Lung microvascular endothelial cell (primary cell): ENCODE data around the gene ATG7. TPM values are rescaled to one million over a fixed set of nuclear protein-coding genes. Genes with fewer than 3 reads are reported as not detected.

Experiments used
- DNase-seq, 2 donors: peaks; one replicate each; pipeline versions ENCODE4 v3.0.0 to v3.0.0-alpha.2; 2010; ENCODE audit warnings: low read depth in 2 of 2
- total RNA-seq: library from RNA; depleted of rRNA; stranded (reverse); fragments of >200 nt; gene quantifications from 2 replicates; pipeline ENCODE4 v1.2.1, GENCODE V29; 2014

Gene ATG7
- 25.4 and 30.5 TPM in 2 replicates for total RNA-seq

GRCh38 chr3:11271986-11272904, at the start of gene ATG7:
ATG7 (plus strand) TSS chr3:11272397; CDS start chr3:11298696, 26,299 bp downstream.
- peak; percentile 97 to 98 for DNase-seq

- DNase-seq: no peak
Observed at GRCh38 chr3:11224010-11224409, 48.2 kb upstream of the ATG7 start.

GRCh38 chr3:11224870-11225229, 47.3 kb upstream of the ATG7 start:
- no peak for DNase-seq

GRCh38 chr3:11226042-11226370, 46.2 kb upstream of the ATG7 start:
- no peak for DNase-seq

GRCh38 chr3:11228041-11228440, 44.2 kb upstream of the ATG7 start:
- no peak for DNase-seq

GRCh38 chr3:11230125-11230524, 42.1 kb upstream of the ATG7 start:
- no peak for DNase-seq

GRCh38 chr3:11230832-11231231, 41.4 kb upstream of the ATG7 start:
- DNase-seq: no peak

- DNase-seq: peak in 1 of 2 donors; percentile 34
Observed at GRCh38 chr3:11235385-11235784, 36.8 kb upstream of the ATG7 start.

GRCh38 chr3:11236588-11237461, 35.4 kb upstream of the ATG7 start:
- peak; percentile 77 to 93 for DNase-seq

GRCh38 chr3:11238060-11238459, 34.1 kb upstream of the ATG7 start:
- DNase-seq: peak in 1 of 2 donors; percentile 92

GRCh38 chr3:11238880-11239279, 33.3 kb upstream of the ATG7 start:
- DNase-seq: peak in 1 of 2 donors; percentile 69

GRCh38 chr3:11239796-11240195, 32.4 kb upstream of the ATG7 start:
- DNase-seq: no peak

GRCh38 chr3:11240496-11240895, 31.7 kb upstream of the ATG7 start:
- no peak for DNase-seq

GRCh38 chr3:11244121-11244677, 28.0 kb upstream of the ATG7 start:
- DNase-seq: peak; percentile 13 to 29

GRCh38 chr3:11245276-11245675, 26.9 kb upstream of the ATG7 start:
- DNase-seq: peak in 1 of 2 donors; percentile 33

GRCh38 chr3:11245827-11246662, 26.2 kb upstream of the ATG7 start:
- no peak for DNase-seq

- DNase-seq: no peak
Observed at GRCh38 chr3:11246663-11246970, 25.6 kb upstream of the ATG7 start.

- DNase-seq: no peak
Observed at GRCh38 chr3:11247362-11247761, 24.8 kb upstream of the ATG7 start.

GRCh38 chr3:11248596-11248995, 23.6 kb upstream of the ATG7 start:
- DNase-seq: no peak

- peak in 1 of 2 donors; percentile 65 for DNase-seq
Observed at GRCh38 chr3:11250902-11251806, 21.0 kb upstream of the ATG7 start.
